ENCODE data around the gene POPDC3. TPM values are rescaled to one million over a fixed set of nuclear protein-coding genes. Genes with fewer than 3 reads are reported as not detected.

The POPDC3 gene
- total and polyA plus RNA-seq, 12 donors = 0.32 to 0.61 (median 0.41) TPM; not detected in 8

GRCh38 chr6:105181981-105182515, 2.2 kb upstream of the POPDC3 start:
- H3K27me3 ChIP-seq = peaks cover 29% of the 10 kb centered on the region
- WGBS, 4 donors = 83 to 89% (median 84%) methylated on average over 4 of the region's 4 CpGs
- no peaks in the 10 kb centered on the region for H3K4me1 ChIP-seq (replicated peaks in 1 of 2)
- DNase-seq = no peak
- no peaks in the 10 kb centered on the region for H3K9me3 ChIP-seq (replicated peaks in 1 of 3)
- no peak overlapping the region for H3K4me3 ChIP-seq
- H3K36me3 ChIP-seq (replicated peaks in 1 of 2) = no peaks in the 10 kb centered on the region
- intact Hi-C loops (cut with DNase I) = no loop called here
- TF ChIP-seq POLR2A (IDR thresholded peaks at IDR 0.05) (no peak), CTCF (IDR thresholded peaks at IDR 0.05) (no peak)
- no peak overlapping the region for H3K27ac ChIP-seq

- H3K27ac ChIP-seq = no peak overlapping the region
- intact Hi-C loops (cut with DNase I) = no loop called here
Observed at GRCh38 chr6:105178636-105179035, 1.2 kb downstream of the POPDC3 start.

GRCh38 chr6:105178110-105178509, 1.7 kb downstream of the POPDC3 start:
- Histone ChIP-seq H3K27ac (no peak overlapping the region), H3K4me3 (no peak overlapping the region), H3K27me3 (peaks cover 29% of the 10 kb centered on the region), H3K4me1 (replicated peaks in 1 of 2) (no peaks in the 10 kb centered on the region), H3K36me3 (replicated peaks in 1 of 2) (no peaks in the 10 kb centered on the region), H3K9me3 (replicated peaks in 1 of 3) (no peaks in the 10 kb centered on the region)
- intact Hi-C loops (cut with DNase I) = no loop called here
- TF ChIP-seq CTCF (IDR thresholded peaks at IDR 0.05) (no peak), POLR2A (IDR thresholded peaks at IDR 0.05) (no peak)
- DNase-seq = no peak
- WGBS, 4 donors = 55 to 80% (median 74%) methylated on average over 1 of the region's 1 CpG

More at GRCh38 chr6:105178636-105179035, 1.2 kb downstream of the POPDC3 start:
- H3K36me3 ChIP-seq (replicated peaks in 1 of 2) = no peaks in the 10 kb centered on the region
- H3K9me3 ChIP-seq (replicated peaks in 1 of 3) = no peaks in the 10 kb centered on the region
- no peak for TF ChIP-seq POLR2A (IDR thresholded peaks at IDR 0.05)
- TF ChIP-seq CTCF (IDR thresholded peaks at IDR 0.05) = no peak
- no peaks in the 10 kb centered on the region for H3K4me1 ChIP-seq (replicated peaks in 1 of 2)
- H3K27me3 ChIP-seq = peaks cover 29% of the 10 kb centered on the region
- DNase-seq = no peak
- whole genome bisulfite sequencing, 4 donors = 64 to 70% (median 67%) methylated on average over 5 of the region's 5 CpGs
- H3K4me3 ChIP-seq = no peak overlapping the region

GRCh38 chr6:105177556-105177955, 2.3 kb downstream of the POPDC3 start:
- DNase-seq = no peak
- no peaks in the 10 kb centered on the region for H3K36me3 ChIP-seq (replicated peaks in 1 of 2)
- no peaks in the 10 kb centered on the region for H3K9me3 ChIP-seq (replicated peaks in 1 of 3)
- TF ChIP-seq POLR2A (IDR thresholded peaks at IDR 0.05) = no peak
- TF ChIP-seq CTCF (IDR thresholded peaks at IDR 0.05) = no peak
- H3K27ac ChIP-seq = no peak overlapping the region
- H3K27me3 ChIP-seq = peaks cover 29% of the 10 kb centered on the region
- H3K4me3 ChIP-seq = no peak overlapping the region
- no peaks in the 10 kb centered on the region for H3K4me1 ChIP-seq (replicated peaks in 1 of 2)
- intact Hi-C loops (cut with DNase I) = no loop called here
- 87 to 94% (median 88%) methylated on average over 2 of the region's 2 CpGs for WGBS, 4 donors

Measured in adrenal gland (tissue), 12 donors.